ENCODE data around the gene SCLY. TPM values are rescaled to one million over a fixed set of nuclear protein-coding genes. Genes with fewer than 3 reads are reported as not detected.

The SCLY gene, protein sequence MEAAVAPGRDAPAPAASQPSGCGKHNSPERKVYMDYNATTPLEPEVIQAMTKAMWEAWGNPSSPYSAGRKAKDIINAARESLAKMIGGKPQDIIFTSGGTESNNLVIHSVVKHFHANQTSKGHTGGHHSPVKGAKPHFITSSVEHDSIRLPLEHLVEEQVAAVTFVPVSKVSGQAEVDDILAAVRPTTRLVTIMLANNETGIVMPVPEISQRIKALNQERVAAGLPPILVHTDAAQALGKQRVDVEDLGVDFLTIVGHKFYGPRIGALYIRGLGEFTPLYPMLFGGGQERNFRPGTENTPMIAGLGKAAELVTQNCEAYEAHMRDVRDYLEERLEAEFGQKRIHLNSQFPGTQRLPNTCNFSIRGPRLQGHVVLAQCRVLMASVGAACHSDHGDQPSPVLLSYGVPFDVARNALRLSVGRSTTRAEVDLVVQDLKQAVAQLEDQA
- total RNA-seq: 10 to 100 TPM in 3 of 4 donors, 1 to 10 TPM in 1; 9.8 to 17.9 (median 13.9) TPM

DNA sequence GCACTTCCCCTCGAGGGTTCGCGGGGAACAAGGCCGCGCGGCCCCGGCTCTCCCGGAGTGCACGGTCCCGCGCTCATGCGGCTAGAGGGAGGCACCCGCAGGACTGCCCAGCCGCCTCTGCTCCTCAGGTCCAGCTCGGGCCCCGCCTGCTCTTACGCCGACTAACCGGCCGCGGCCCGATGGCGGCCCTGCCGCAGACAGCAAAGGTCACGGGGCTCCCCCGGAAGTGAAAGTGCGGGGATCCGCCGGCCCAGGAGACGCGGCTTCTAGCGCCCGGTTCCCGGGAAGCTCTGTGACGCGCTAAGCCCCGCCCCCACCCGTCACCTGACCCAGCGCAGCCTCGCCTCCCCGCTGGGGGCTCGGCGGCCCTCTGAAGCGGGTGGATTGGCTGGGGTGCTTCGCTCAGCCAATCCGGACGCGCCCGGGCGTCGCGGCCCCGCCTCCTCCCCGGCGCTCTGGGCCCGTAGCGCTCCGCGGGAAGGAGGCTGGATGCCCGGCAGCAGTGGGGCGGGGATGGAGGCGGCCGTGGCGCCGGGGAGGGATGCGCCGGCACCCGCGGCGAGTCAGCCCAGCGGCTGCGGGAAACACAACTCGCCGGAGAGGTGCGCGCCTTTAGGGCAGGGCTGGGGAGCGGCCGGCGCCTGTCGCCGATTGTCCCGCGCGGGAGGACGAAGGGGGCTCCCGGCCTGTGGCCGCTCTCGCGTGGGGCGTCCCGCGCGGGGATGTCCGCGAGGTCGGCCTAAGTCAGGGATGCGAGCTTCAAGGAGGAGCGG lies at the start of gene SCLY:
Gene SCLY (plus strand): TSS at position 460 of the 773 bp plus-strand sequence. CDS start 54 bp downstream, at position 514.
- 4% methylated on average over 9 of the region's 98 CpGs for WGBS
- peak; percentile 99 for DNase-seq (ENCODE audit: extremely low spot score)

DNA sequence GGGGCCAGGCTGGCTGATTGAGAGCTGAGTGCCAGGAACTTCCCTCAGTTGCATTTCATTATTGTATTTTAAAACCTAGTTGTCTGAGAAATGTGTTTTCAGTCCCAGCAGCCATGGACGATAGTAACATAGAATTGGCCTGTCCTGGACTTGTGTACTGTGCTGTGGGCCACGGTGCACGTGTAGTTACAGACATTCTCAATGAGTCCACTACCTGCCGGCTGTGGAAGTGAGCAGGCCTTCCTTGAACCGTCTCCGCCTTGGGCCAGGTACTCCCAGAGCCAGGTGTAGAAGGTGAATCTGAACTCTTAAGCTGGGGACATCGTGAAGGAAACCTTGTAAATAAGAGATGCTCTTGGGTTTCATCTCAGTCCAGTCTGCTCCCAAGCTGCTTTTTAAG lies 47.0 kb upstream of the SCLY start:
- peaks cover 4 to 17% (median 15%) of the 10 kb centered on the region in 4 donors for H3K36me3 ChIP-seq
- H3K4me3 ChIP-seq: no peak overlapping the region
- WGBS: 96% methylated on average over 7 of the region's 7 CpGs
- TF ChIP-seq POLR2A (IDR thresholded peaks at IDR 0.05; ENCODE audit: low read depth) (no peak), EP300 (IDR thresholded peaks at IDR 0.05) (no peak), POLR2AphosphoS5 (IDR thresholded peaks at IDR 0.05) (no peak)
- TF ChIP-seq, protein P1, sequence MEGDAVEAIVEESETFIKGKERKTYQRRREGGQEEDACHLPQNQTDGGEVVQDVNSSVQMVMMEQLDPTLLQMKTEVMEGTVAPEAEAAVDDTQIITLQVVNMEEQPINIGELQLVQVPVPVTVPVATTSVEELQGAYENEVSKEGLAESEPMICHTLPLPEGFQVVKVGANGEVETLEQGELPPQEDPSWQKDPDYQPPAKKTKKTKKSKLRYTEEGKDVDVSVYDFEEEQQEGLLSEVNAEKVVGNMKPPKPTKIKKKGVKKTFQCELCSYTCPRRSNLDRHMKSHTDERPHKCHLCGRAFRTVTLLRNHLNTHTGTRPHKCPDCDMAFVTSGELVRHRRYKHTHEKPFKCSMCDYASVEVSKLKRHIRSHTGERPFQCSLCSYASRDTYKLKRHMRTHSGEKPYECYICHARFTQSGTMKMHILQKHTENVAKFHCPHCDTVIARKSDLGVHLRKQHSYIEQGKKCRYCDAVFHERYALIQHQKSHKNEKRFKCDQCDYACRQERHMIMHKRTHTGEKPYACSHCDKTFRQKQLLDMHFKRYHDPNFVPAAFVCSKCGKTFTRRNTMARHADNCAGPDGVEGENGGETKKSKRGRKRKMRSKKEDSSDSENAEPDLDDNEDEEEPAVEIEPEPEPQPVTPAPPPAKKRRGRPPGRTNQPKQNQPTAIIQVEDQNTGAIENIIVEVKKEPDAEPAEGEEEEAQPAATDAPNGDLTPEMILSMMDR (IDR thresholded peaks at IDR 0.05): no peak
- intact Hi-C loops (cut with DNase I): loop anchor here (10.0 kb wide), 1 partner anchor 159 kb away; the partner anchor contains the start of gene RAMP1
- H3K27ac ChIP-seq (replicated peaks in 1 of 4): no peak overlapping the region
- no peaks in the 10 kb centered on the region for H3K9me3 ChIP-seq
- H3K4me1 ChIP-seq: peaks cover 0 to 6% (median 0%) of the 10 kb centered on the region in 4 donors
- DNase-seq (ENCODE audit: extremely low spot score): peak; percentile 64
- no peaks in the 10 kb centered on the region for H3K27me3 ChIP-seq

More for the DNA sequence above, at the start of gene SCLY:
- Histone ChIP-seq H3K27ac (replicated peaks in 1 of 4) (peak within 1 kb of the TSS; percentile 90 to 95 (median 92)), H3K4me1 (peaks cover 10 to 27% (median 20%) of the 10 kb centered on the region in 4 donors), H3K36me3 (peaks cover 0 to 15% (median 4%) of the 10 kb centered on the region in 4 donors), H3K9me3 (no peaks in the 10 kb centered on the region), H3K4me3 (peak within 1 kb of the TSS; percentile 64 to 93 (median 86)), H3K27me3 (no peaks in the 10 kb centered on the region)
- intact Hi-C loops (cut with DNase I): loop anchor here (2.0 to 10.0 kb wide), 3 partner anchors 93 to 202 kb away; partner anchors contain the start of genes RAMP1 and UBE2F
- TF ChIP-seq, protein P1 (IDR thresholded peaks at IDR 0.05): peak in 1 of 3 experiments; percentile 3
- TF ChIP-seq POLR2A (IDR thresholded peaks at IDR 0.05; ENCODE audit: low read depth) (peak; percentile 84), EP300 (IDR thresholded peaks at IDR 0.05) (no peak), POLR2AphosphoS5 (IDR thresholded peaks at IDR 0.05) (peak; percentile 86 to 96)

DNA sequence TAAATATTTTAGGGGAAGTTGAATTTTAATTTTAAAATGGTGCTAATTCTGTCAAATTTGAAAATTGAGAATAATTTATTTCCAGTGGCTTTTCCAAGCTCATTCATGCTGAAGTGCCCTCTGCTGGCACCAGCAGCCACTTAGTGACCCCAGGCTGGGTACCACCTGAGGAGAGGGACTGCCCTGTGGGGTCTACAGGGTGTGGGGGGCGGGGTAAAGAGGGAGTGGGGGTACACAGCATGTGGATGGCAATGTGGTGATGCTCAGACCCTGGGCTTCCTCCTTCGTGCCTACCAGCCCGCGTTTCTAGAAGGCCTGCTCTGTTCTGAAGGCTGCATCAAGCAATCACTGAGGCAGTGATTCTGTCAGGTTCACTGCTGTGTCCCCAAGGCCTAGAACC lies 45.1 kb upstream of the SCLY start:
- intact Hi-C loops (cut with DNase I): loop anchor here (10.0 kb wide), 1 partner anchor 161 kb away; the partner anchor contains the start of gene RAMP1

DNA sequence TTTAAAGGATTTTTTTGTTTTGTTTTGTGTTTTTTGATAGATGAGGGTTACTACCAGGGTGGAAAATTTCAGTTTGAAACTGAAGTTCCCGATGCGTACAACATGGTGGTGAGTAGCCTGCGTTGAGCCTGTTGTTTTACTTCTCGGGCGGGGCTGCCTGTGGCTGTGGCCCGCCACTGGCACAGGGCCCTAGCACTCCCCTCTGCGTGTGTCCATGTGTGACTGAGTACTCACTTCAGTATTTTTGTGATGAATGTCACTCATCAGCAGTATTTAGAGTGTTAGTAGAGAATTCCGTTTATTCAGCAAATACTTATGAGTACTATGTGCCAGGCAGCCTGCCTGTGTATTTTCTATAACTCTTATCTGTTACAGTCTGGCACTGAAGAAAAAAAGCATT lies 44.3 kb upstream of the SCLY start:
- peak; percentile 21 for DNase-seq (ENCODE audit: extremely low spot score)
- Histone ChIP-seq H3K27ac (replicated peaks in 1 of 4) (no peak overlapping the region), H3K36me3 (peaks cover 4 to 33% (median 24%) of the 10 kb centered on the region in 4 donors), H3K27me3 (no peaks in the 10 kb centered on the region), H3K4me1 (no peaks in the 10 kb centered on the region), H3K9me3 (no peaks in the 10 kb centered on the region), H3K4me3 (no peak overlapping the region)
- WGBS: 93% methylated on average over 8 of the region's 8 CpGs
- intact Hi-C loops (cut with DNase I): loop anchor here (10.0 kb wide), 1 partner anchor 162 kb away; the partner anchor contains the start of gene RAMP1
- no peak for TF ChIP-seq POLR2A (IDR thresholded peaks at IDR 0.05; ENCODE audit: low read depth)
- no peak for TF ChIP-seq EP300 (IDR thresholded peaks at IDR 0.05)
- TF ChIP-seq, protein P1 (IDR thresholded peaks at IDR 0.05): no peak
- TF ChIP-seq POLR2AphosphoS5 (IDR thresholded peaks at IDR 0.05): no peak

More for the DNA sequence above, 45.1 kb upstream of the SCLY start:
- Histone ChIP-seq H3K9me3 (no peaks in the 10 kb centered on the region), H3K36me3 (peaks cover 4 to 25% (median 22%) of the 10 kb centered on the region in 4 donors), H3K4me3 (no peak overlapping the region), H3K4me1 (no peaks in the 10 kb centered on the region), H3K27me3 (no peaks in the 10 kb centered on the region), H3K27ac (replicated peaks in 1 of 4) (no peak overlapping the region)
- TF ChIP-seq, protein P1 (IDR thresholded peaks at IDR 0.05): peak in 1 of 3 experiments; percentile 4
- no peak for TF ChIP-seq EP300 (IDR thresholded peaks at IDR 0.05)
- WGBS: 69% methylated on average over 4 of the region's 4 CpGs
- DNase-seq (ENCODE audit: extremely low spot score): no peak

Measured in esophagus muscularis mucosa (tissue), 4 donors.